Measurements from ENCODE around the gene PFAS. TPM values are rescaled to one million over a fixed set of nuclear protein-coding genes. Genes with fewer than 3 reads are reported as not detected.

PFAS gene
- total RNA-seq, 1 donor from 2014 or later, result 189 TPM

- Mint-ChIP-seq H3K27me3 (ENCODE audit: insufficient read depth) (no peaks in the 10 kb centered on the region), H3K4me1 (ENCODE audit: low read depth) (peaks cover 9% of the 10 kb centered on the region), H3K9me3 (no peaks in the 10 kb centered on the region), H3K27ac (no peak overlapping the region), H3K36me3 (ENCODE audit: low read depth) (peaks cover 2% of the 10 kb centered on the region), H3K4me3 (no peak overlapping the region)
- DNase-seq (ENCODE audit: low spot score), result no peak
- intact Hi-C loops (cut with micrococcal nuclease), result no loop called here
Observed at GRCh38 chr17:8284126-8284525, 35.0 kb downstream of the PFAS start.

DNA sequence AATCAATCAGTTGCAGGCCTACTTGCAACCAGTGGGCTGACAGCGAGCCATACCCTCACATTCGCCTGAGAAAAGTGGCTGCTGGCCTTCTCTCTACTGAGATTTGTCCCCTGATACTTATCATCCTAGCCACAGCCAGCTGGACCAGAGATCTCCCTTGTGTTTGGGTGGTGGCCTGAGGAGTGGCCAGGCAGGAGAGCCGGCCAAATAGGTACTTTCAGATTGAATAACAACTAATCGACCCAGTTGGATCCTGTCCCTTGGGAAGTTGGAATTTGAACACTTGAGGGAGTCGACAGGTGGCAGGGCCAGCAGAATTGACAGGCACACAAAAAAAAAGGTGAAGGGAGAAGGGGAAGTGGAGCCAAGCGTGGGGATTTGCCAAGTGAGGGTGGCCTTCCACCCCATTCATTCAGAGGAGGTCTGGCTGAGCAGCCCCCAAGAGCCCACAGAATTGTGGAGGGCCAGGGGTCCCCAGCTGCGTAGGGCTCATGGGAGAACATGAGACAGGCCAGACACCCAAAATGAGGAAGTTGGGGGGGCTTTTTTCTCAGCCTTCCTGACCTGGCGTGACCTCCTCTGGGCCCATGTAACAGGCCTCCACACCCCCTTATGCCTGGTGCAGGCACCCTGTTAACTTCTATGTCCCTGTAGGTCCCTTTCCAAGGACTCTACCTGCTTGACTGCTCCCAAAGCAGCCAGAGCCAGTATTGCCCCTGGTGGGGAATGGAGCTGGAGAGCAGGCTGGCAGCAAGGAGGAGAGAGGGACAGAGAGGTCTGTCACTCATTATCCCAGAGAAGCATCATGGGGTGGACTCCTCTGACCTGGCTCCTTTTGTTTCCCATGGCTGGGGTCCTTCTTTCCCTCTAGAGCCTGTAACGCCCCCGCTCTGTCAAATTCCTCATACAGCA lies 36.4 kb downstream of the PFAS start:
- peak overlapping the region; percentile 37 for H3K4me3 Mint-ChIP-seq
- H3K27me3 Mint-ChIP-seq (ENCODE audit: insufficient read depth), result no peaks in the 10 kb centered on the region
- peaks cover 8% of the 10 kb centered on the region for H3K36me3 Mint-ChIP-seq (ENCODE audit: low read depth)
- DNase-seq (ENCODE audit: low spot score), result no peak
- H3K4me1 Mint-ChIP-seq (ENCODE audit: low read depth), result peaks cover 23% of the 10 kb centered on the region
- intact Hi-C loops (cut with micrococcal nuclease), result no loop called here
- H3K27ac Mint-ChIP-seq, result no peak overlapping the region
- no peaks in the 10 kb centered on the region for H3K9me3 Mint-ChIP-seq

- Mint-ChIP-seq H3K4me3 (peak overlapping the region; percentile 86), H3K27me3 (ENCODE audit: insufficient read depth) (no peaks in the 10 kb centered on the region), H3K4me1 (ENCODE audit: low read depth) (peaks cover 32% of the 10 kb centered on the region), H3K36me3 (ENCODE audit: low read depth) (peaks cover 11% of the 10 kb centered on the region), H3K9me3 (no peaks in the 10 kb centered on the region), H3K27ac (peak overlapping the region; percentile 92)
- intact Hi-C loops (cut with micrococcal nuclease), result loop anchor here (1.0 to 2.0 kb wide), 6 partner anchors 13 to 148 kb away; partner anchors contain the start of genes BORCS6, NDEL1, PFAS and RPL26
- DNase-seq (ENCODE audit: low spot score), result no peak
Observed at GRCh38 chr17:8287651-8288335, 38.7 kb downstream of the PFAS start.

DNA sequence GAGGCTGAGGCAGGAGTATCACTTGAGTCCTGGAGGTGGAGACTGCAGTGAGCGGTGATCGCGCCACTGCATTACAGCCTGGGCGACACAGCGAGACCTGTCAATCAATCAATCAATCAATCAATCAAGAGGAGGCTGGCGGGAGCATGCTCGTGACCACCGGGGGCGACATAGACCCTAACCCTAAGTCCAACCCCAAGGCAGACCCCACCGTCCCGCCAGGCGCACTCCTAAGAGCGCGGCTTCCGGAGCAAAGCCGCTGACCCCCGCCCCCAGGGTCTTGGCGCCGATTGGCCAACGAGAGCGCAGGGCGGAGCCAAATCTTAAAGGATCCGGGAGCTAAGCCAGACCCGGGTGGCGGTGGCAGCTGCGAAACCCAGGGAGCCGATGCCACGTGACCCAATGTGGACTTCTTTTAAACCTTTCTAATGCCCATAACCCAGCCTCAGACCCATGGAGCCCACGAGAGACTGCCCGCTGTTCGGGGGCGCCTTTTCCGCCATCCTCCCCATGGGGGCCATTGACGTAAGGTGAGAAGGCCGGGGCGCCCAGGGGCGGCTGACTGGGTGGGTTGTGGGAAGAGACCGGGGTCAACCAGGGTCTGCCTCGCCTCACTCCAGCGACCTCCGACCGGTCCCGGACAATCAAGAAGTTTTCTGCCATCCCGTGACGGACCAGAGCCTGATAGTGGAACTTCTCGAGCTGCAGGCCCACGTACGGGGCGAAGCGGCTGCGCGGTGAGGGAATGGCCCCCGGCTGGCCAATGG lies 39.4 kb downstream of the PFAS start, which contains the start of gene RANGRF:
RANGRF (plus strand) TSS at position 335 of the 767 bp plus-strand sequence; CDS start at position 454, 119 bp downstream.
- Mint-ChIP-seq H3K36me3 (ENCODE audit: low read depth) (peaks cover 11% of the 10 kb centered on the region), H3K27ac (peak within 1 kb of the TSS; percentile 92), H3K4me1 (ENCODE audit: low read depth) (peaks cover 37% of the 10 kb centered on the region), H3K4me3 (peak within 1 kb of the TSS; percentile 86), H3K9me3 (no peaks in the 10 kb centered on the region), H3K27me3 (ENCODE audit: insufficient read depth) (no peaks in the 10 kb centered on the region)
- DNase-seq (ENCODE audit: low spot score), result peak; percentile 85
- intact Hi-C loops (cut with micrococcal nuclease), result loop anchor here (1.0 to 2.0 kb wide), 6 partner anchors 12 to 147 kb away; partner anchors contain the start of genes BORCS6, NDEL1, PFAS and RPL26

DNA sequence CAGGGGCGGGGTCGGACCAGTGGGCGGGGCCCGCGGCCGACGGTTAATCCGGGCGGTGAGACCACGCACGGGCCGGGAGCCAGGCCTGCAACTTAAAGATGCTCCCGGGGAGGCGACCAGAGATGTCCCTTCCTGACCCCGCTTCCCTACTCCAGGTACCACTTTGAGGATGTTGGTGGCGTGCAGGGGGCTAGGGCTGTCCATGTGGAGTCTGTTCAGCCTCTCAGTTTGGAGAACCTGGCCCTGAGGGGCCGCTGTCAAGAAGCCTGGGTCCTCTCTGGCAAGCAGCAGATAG lies 40.0 kb downstream of the PFAS start:
- Mint-ChIP-seq H3K27me3 (ENCODE audit: insufficient read depth) (no peaks in the 10 kb centered on the region), H3K36me3 (ENCODE audit: low read depth) (peaks cover 11% of the 10 kb centered on the region), H3K27ac (peak overlapping the region; percentile 92), H3K9me3 (no peaks in the 10 kb centered on the region), H3K4me3 (peak overlapping the region; percentile 86), H3K4me1 (ENCODE audit: low read depth) (peaks cover 35% of the 10 kb centered on the region)
- no peak for DNase-seq (ENCODE audit: low spot score)
- intact Hi-C loops (cut with micrococcal nuclease), result loop anchor here (2.0 kb wide), 1 partner anchor 98 kb away; the partner anchor contains the start of gene BORCS6

DNA sequence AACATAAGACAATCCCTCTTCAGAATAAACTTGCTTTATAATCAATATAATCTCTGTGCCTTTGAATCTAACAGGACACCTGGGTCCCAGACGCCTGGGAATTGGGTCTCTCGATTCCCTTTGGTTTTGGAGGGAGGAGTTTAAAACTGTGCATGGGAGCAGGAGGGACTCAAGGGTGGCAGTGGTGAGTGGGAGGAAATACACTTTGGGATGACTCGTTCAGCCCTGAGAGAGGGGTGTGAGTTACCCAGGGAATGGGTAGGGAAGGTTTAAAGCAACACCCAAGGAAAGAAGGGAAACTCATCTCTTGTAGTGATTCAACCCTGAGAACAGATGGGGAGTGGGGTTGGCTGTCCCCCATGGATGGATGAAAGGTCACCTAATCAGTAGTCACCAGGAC lies 41.0 kb downstream of the PFAS start:
- peak overlapping the region; percentile 9 for H3K27ac Mint-ChIP-seq
- H3K36me3 Mint-ChIP-seq (ENCODE audit: low read depth), result peaks cover 11% of the 10 kb centered on the region
- peaks cover 40% of the 10 kb centered on the region for H3K4me1 Mint-ChIP-seq (ENCODE audit: low read depth)
- no peaks in the 10 kb centered on the region for H3K9me3 Mint-ChIP-seq
- no peaks in the 10 kb centered on the region for H3K27me3 Mint-ChIP-seq (ENCODE audit: insufficient read depth)
- peak overlapping the region; percentile 86 for H3K4me3 Mint-ChIP-seq
- no peak for DNase-seq (ENCODE audit: low spot score)
- intact Hi-C loops (cut with micrococcal nuclease), result no loop called here

DNA sequence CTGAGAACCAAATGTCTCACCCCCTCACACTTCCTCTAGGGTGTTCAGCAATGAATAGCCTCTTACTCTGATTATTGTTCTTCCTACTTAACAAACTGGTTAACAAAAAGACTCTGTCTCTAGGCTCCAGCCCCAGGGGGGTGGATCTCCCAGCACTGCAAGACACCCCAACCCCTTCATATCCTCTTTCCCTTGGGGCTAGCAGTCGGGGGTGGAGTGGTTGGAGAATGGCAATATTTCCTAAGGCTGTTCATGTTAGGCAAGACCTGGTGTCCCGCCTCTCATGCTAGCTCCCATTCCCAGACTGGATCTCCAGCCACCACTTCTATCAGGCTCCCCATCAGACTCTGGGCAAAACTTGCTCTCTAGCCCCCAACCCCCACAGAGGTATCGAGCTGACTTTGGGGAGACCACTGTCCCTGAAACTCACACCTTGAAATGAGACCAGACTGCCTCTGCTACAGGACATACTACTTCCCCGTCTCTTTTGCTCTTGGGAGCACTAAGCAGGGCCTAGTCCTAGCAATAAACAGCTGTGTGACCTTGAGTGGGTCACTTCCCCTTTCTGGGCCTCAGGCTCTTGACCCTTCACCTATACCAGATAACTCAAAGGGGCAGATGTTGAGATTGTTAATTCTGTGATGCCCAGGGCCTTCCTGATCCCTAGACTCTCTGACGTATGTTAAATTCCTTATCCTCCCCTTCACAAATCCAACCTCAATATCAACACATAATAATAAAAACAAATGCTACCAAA lies 43.7 kb downstream of the PFAS start:
- H3K27me3 Mint-ChIP-seq (ENCODE audit: insufficient read depth), result no peaks in the 10 kb centered on the region
- H3K4me1 Mint-ChIP-seq (ENCODE audit: low read depth), result peaks cover 49% of the 10 kb centered on the region
- intact Hi-C loops (cut with micrococcal nuclease), result no loop called here
- no peak for DNase-seq (ENCODE audit: low spot score)
- H3K27ac Mint-ChIP-seq, result no peak overlapping the region
- H3K36me3 Mint-ChIP-seq (ENCODE audit: low read depth), result peaks cover 11% of the 10 kb centered on the region
- H3K4me3 Mint-ChIP-seq, result no peak overlapping the region
- H3K9me3 Mint-ChIP-seq, result no peaks in the 10 kb centered on the region

- peaks cover 47% of the 10 kb centered on the region for H3K4me1 Mint-ChIP-seq (ENCODE audit: low read depth)
- DNase-seq (ENCODE audit: low spot score), result no peak
Observed at GRCh38 chr17:8294361-8294760, 45.3 kb downstream of the PFAS start.

GRCh38 chr17:8294814-8295316 lies 45.8 kb downstream of the PFAS start:
- H3K27ac Mint-ChIP-seq, result peak overlapping the region; percentile 83

More at GRCh38 chr17:8294361-8294760, 45.3 kb downstream of the PFAS start:
- intact Hi-C loops (cut with micrococcal nuclease), result loop anchor here (2.0 kb wide), 1 partner anchor 174 kb away; no protein-coding TSS in a partner anchor
- peak overlapping the region; percentile 87 for H3K4me3 Mint-ChIP-seq
- no peaks in the 10 kb centered on the region for H3K27me3 Mint-ChIP-seq (ENCODE audit: insufficient read depth)
- H3K9me3 Mint-ChIP-seq, result no peaks in the 10 kb centered on the region
- peak overlapping the region; percentile 83 for H3K27ac Mint-ChIP-seq
- H3K36me3 Mint-ChIP-seq (ENCODE audit: low read depth), result peaks cover 9% of the 10 kb centered on the region

GRCh38 chr17:8300226-8300625 lies 51.1 kb downstream of the PFAS start:
- Mint-ChIP-seq H3K4me1 (ENCODE audit: low read depth) (peaks cover 14% of the 10 kb centered on the region), H3K36me3 (ENCODE audit: low read depth) (no peaks in the 10 kb centered on the region), H3K4me3 (no peak overlapping the region), H3K27me3 (ENCODE audit: insufficient read depth) (no peaks in the 10 kb centered on the region), H3K27ac (peak overlapping the region; percentile 21), H3K9me3 (no peaks in the 10 kb centered on the region)
- DNase-seq (ENCODE audit: low spot score), result no peak
- intact Hi-C loops (cut with micrococcal nuclease), result loop anchor here (1.0 to 2.0 kb wide), 7 partner anchors 12 to 206 kb away; partner anchors contain the start of genes HES7 and RANGRF

More at GRCh38 chr17:8294814-8295316, 45.8 kb downstream of the PFAS start:
- intact Hi-C loops (cut with micrococcal nuclease), result loop anchor here (1.0 to 2.0 kb wide), 3 partner anchors 46 to 174 kb away; partner anchors contain the start of gene PFAS
- Mint-ChIP-seq H3K4me3 (peak overlapping the region; percentile 87), H3K4me1 (ENCODE audit: low read depth) (peaks cover 42% of the 10 kb centered on the region), H3K9me3 (no peaks in the 10 kb centered on the region), H3K27me3 (ENCODE audit: insufficient read depth) (no peaks in the 10 kb centered on the region), H3K36me3 (ENCODE audit: low read depth) (peaks cover 9% of the 10 kb centered on the region)
- no peak for DNase-seq (ENCODE audit: low spot score)

DNA sequence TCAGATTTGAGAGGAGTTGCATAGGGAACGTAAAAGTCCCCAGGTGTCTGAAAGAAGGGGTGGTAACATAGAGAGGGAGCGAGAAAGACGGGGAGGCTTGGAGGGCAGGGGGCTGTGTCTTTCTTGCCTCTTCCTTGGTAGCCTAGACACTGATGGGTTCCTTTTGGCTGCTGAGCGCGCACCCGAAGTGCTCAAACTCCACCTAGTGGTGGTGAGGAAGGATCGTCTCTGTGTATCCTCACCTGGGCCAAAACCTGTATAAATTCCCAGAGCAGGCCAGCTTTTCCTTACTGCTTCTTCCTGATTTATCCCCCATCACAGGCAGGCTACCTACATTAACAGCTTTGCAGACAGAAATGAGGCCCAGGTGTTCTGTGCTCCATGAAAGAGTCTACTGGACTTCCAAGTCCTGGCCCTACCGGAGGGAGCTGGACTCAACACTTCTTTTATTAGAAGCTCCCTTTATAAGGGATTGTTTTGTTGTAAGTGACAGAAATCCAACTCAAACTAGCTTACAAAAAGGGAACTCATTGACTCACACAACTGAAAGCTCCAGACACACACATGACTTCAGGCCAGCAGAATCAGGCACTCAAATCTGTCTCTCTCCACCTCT lies 51.6 kb downstream of the PFAS start:
- intact Hi-C loops (cut with micrococcal nuclease), result loop anchor here (1.0 to 2.0 kb wide), 7 partner anchors 12 to 206 kb away; partner anchors contain the start of genes HES7 and RANGRF
- Mint-ChIP-seq H3K36me3 (ENCODE audit: low read depth) (no peaks in the 10 kb centered on the region), H3K4me1 (ENCODE audit: low read depth) (peaks cover 14% of the 10 kb centered on the region), H3K9me3 (no peaks in the 10 kb centered on the region), H3K27ac (peak overlapping the region; percentile 21), H3K4me3 (no peak overlapping the region), H3K27me3 (ENCODE audit: insufficient read depth) (no peaks in the 10 kb centered on the region)
- peak; percentile 39 for DNase-seq (ENCODE audit: low spot score)
